GM19372 (cell line): ENCODE data around the gene DNAJC25.
"Not testable (repeated sequence)": the region's sequence is repeated elsewhere in the genome, so short reads cannot be mapped to it uniquely, and the experiment has no call there.

Source experiments
- ATAC-seq: cut with Tn5 transposase; IDR thresholded peaks from one replicate; pipeline ENCODE4 v1.9.1; 2021; ENCODE audit warnings: mild to moderate bottlenecking, low read depth, moderate library complexity; ENCODE audit not compliant: unreplicated experiment

DNAJC25 gene

GRCh38 chr9:111662576-111663300 is 31.6 kb downstream of the DNAJC25 start:
- no peak for ATAC-seq

GRCh38 chr9:111663301-111663823 is 32.2 kb downstream of the DNAJC25 start:
- no peak for ATAC-seq

GRCh38 chr9:111668026-111668573 is 37.0 kb downstream of the DNAJC25 start:
- ATAC-seq = no peak

- not testable (repeated sequence) for ATAC-seq
Measured at GRCh38 chr9:111668601-111669000, 37.5 kb downstream of the DNAJC25 start.

- ATAC-seq = no peak
Measured at GRCh38 chr9:111674319-111674718, 43.2 kb downstream of the DNAJC25 start.

GRCh38 chr9:111676116-111676515 is 45.0 kb downstream of the DNAJC25 start:
- ATAC-seq = no peak

GRCh38 chr9:111678293-111678692 is 47.2 kb downstream of the DNAJC25 start:
- no peak for ATAC-seq

GRCh38 chr9:111679199-111679598 is 48.1 kb downstream of the DNAJC25 start:
- no peak for ATAC-seq

- no peak for ATAC-seq
Measured at GRCh38 chr9:111683392-111683791, 52.3 kb downstream of the DNAJC25 start.

GRCh38 chr9:111691672-111692329 is 60.7 kb downstream of the DNAJC25 start:
- no peak for ATAC-seq

- ATAC-seq = no peak
Measured at GRCh38 chr9:111696796-111697195, 65.7 kb downstream of the DNAJC25 start.

- ATAC-seq = no peak
Measured at GRCh38 chr9:111700776-111701175, 69.6 kb downstream of the DNAJC25 start.
